Measurements from ENCODE around the gene COL4A2. TPM values are rescaled to one million over a fixed set of nuclear protein-coding genes. Genes with fewer than 3 reads are reported as not detected.

The COL4A2 gene
- total RNA-seq, 2 donors from 2014 or later, result 0.84 TPM; not detected in 1

DNA sequence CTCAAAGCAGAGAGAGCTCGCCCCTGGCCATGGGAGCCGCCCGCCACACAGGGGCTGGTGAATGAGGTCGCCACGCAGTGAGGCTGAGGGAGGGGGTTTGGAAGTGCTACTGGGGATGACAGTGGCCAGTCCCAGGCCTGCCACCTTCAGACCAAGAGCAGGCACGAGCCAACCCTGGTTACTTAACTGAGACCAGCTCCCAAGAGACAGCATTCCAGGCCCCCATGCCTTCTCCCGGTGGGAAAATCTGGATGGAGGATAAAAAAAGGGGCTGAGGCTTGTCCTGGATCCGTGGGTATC lies 211.1 kb downstream of the COL4A2 start:
- Mint-ChIP-seq H3K9me3 (no peaks in the 10 kb centered on the region), H3K27ac (no peak overlapping the region), H3K36me3 (no peaks in the 10 kb centered on the region)
- no peak for ATAC-seq
- DNase-seq (ENCODE audit: low spot score in 2 of 2), result no peak

DNA sequence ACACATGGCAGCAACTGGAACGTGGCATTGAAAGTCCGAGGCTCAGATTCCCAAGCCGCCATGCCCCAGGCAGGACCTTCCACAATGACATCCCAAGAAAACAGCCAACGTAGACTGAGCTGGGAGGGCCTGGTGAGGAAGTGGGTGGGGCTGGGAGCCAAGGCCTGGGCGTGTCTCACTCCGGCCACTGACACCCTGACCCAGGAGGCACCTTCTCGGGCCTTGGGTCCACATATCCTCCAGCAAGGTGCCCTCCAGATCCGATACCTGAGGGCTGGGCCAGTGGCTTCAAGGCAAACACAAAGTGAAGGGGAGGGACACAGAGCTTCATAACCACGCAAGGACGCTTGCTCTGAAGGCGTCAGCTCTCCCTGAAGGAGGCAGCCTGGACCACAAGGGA lies 211.5 kb downstream of the COL4A2 start:
- Mint-ChIP-seq H3K36me3 (no peaks in the 10 kb centered on the region), H3K27ac (no peak overlapping the region), H3K9me3 (no peaks in the 10 kb centered on the region)
- DNase-seq (ENCODE audit: low spot score in 2 of 2), result no peak
- no peak for ATAC-seq

DNA sequence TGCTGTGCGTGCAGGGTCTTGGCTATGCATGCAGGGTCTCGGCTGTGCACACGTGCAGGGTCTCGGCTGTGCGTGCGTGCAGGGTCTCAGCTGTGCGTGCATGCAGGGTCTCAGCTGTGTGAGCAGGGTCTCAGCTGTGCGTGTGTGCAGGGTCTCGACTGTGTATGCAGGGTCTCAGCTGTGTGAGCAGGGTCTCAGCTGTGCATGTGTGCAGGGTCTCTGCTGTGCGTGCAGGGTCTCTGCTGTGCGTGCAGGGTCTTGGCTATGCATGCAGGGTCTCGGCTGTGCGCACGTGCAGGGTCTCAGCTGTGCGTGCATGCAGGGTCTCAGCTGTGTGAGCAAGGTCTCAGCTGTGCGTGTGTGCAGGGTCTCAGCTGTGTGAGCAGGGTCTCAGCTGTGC lies 212.0 kb downstream of the COL4A2 start:
- no peak overlapping the region for H3K27ac Mint-ChIP-seq
- H3K36me3 Mint-ChIP-seq, result no peaks in the 10 kb centered on the region
- H3K9me3 Mint-ChIP-seq, result no peaks in the 10 kb centered on the region
- DNase-seq (ENCODE audit: low spot score in 2 of 2) (no peak), ATAC-seq (no peak)

DNA sequence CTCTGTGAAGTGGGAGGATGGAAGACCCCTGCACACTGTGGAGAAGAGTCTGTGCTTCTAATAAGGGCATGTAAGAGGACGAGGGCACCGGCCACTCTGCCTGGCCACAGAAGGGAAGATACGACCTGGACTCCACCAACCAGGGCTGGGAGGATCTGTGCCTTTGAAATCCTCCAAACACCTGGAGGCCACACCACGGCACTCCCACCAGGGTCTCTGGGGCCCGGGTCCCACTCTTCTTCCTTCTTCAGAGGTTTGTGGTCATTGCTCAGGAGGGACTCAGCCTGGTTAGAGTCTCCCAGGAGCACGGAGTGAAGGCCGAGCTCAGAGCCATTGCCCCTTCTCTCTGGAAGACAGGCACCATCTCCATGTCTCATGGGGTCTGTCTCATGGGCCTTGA lies 212.4 kb downstream of the COL4A2 start:
- Mint-ChIP-seq H3K27ac (no peak overlapping the region), H3K36me3 (no peaks in the 10 kb centered on the region), H3K9me3 (no peaks in the 10 kb centered on the region)
- no peak for ATAC-seq
- no peak for DNase-seq (ENCODE audit: low spot score in 2 of 2)

DNA sequence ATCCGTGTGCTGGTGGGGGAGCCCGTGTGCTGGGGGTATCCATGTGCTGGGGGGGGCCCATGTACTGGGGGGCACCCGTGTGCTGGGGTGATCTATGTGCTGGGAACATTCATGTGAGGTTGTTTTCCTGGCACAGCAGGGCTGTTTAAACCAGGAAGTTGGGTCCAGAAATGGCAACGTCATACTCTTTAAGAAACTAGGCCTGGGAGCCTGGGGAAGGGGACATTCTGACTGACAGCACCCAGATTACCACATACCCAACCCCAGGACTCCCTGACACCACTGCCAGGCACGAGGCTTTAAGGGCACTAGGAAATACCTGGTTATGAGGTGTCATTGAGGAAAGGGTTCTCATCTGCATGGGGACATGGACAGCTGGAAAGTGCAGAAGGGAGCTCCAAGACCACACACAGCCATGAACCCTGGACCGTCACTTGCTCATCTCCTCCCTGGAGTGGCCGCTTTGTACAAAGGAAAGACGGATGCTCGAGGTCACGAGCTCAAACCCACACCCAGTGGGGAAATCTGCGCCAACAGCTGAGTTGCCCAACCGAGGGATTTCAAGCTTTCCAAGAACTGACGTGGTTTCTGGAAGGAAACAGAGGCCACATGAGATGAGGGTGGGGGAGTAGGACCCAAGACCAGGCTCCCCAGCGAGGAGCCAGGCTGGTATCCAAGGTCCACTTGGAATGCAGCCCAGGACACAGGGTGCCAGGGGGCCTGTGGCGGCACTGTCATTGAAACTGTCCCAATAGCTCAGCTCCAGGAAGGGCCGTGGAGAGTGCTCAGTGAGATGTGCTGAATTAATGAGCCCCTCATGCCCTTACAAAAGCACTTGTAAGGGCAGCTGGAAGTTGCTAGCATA lies 213.6 kb downstream of the COL4A2 start:
- no peak for DNase-seq (ENCODE audit: low spot score in 2 of 2)
- H3K36me3 Mint-ChIP-seq, result no peaks in the 10 kb centered on the region
- peak overlapping the region in 1 of 2 donors; percentile 9 for H3K27ac Mint-ChIP-seq
- ATAC-seq, result no peak
- H3K9me3 Mint-ChIP-seq, result no peaks in the 10 kb centered on the region

DNA sequence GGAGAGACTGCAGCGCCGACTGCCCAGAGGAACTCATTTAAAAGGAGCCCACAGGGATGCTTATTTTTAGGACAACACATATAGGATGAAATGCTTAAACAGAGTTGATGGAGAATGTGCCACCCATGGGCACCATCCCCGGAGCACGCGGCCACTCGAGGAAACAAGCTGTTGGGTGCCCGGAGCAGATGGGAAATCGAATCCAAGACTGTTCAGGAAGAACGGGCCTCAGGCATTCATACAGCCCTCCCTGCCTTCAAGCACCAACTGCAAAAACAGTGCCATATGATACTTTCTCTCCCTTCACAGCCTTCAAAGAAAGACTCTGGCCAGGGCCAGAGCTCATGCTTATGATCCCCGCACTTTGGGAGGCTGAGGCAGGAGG lies 214.2 kb downstream of the COL4A2 start:
- Mint-ChIP-seq H3K9me3 (no peaks in the 10 kb centered on the region), H3K36me3 (no peaks in the 10 kb centered on the region), H3K27ac (no peak overlapping the region)
- no peak for ATAC-seq
- no peak for DNase-seq (ENCODE audit: low spot score in 2 of 2)

DNA sequence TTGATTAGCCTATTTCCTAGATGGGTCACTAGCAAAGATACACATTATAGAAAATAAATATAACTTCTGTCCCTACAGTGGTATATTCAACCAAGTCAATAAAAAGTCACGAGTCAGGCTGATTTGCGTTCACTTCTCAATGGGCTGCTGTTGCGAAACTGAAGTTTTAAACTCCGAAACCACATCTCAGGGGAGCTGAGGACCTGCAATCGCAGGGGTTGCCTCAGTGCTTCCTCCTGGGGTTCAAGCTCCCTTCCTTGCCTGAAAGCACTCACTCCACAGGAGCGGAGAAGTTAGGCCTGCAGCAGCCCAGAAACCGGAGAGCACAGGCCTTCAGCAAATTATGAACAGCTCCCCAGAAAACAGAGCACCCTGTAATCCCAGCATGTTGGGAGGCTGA lies 214.9 kb downstream of the COL4A2 start:
- Mint-ChIP-seq H3K36me3 (no peaks in the 10 kb centered on the region), H3K27ac (no peak overlapping the region), H3K9me3 (no peaks in the 10 kb centered on the region)
- DNase-seq (ENCODE audit: low spot score in 2 of 2) (no peak), ATAC-seq (no peak)

DNA sequence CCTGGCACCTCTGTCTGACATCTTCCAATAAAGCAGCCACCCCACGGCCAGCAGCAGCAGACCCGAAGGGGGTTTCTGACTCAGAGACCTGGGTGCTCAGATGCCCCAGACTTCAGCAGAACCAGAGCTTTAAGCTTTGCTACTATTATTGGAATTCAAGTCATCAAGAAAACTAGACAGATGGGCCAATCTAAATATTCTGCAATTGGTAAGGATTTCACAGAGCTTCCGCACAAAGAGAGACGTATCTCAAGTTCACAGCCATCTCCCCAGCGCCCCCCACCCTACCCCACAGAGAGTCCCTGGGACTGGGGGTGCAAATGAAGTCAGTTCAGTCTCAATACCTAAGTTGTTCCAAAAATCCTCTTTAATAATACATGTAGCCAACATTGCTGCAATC lies 215.6 kb downstream of the COL4A2 start:
- DNase-seq (ENCODE audit: low spot score in 2 of 2) (no peak), ATAC-seq (no peak)
- Mint-ChIP-seq H3K9me3 (no peaks in the 10 kb centered on the region), H3K27ac (no peak overlapping the region), H3K36me3 (no peaks in the 10 kb centered on the region)

DNA sequence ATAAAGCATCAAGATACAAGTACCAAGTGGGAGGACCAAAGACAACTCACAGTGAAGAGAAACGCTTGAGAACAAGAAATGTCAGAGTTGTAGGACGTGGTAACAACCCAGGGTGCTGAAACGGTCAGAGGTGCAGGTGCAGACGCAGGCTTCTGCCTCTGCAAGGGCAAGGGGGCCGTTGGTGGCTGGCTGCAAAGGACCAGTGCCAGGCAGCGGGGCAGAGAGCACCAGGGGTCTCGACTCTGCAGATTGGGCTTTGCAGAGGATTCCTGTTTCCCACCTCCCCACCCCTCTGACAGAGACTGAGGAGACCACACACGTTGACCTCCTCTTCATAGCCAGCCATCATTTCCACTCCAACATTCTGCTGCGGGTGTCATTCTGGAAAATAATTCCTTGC lies 216.1 kb downstream of the COL4A2 start:
- no peaks in the 10 kb centered on the region for H3K36me3 Mint-ChIP-seq
- no peak overlapping the region for H3K27ac Mint-ChIP-seq
- H3K9me3 Mint-ChIP-seq, result no peaks in the 10 kb centered on the region
- ATAC-seq (no peak), DNase-seq (ENCODE audit: low spot score in 2 of 2) (no peak)

DNA sequence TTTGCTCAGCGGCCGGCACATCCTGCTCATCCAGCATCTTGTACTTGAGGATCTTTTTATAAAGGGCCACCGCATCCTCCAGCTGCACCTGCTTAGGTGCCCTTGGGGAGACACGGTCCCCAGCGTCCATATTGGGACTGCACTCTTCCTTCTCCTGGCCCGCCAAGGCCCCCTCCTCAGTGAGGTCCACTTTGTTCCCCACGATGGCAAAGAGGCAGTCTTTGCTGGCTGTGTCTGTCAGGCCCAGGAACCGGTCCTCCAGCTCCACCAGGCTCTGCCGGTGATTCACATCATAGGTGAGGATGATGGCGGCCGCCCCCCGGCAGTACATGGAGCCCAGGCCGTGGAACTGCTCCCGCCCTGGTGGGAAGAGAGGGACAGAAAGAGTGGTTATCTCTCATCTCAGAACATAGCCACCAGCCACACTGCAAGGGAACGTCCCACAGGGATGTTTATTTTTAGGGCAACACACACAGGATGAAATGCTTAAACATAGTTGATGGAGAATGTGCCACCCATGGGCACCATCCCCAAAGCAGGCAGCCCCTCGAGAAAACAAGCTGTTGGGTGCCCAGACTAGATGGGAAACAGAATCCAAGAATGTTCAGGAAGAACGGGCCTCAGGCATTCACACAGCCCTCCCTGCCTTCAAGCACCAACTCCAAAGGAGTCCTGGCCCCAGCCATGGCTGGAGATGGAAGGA lies 216.9 kb downstream of the COL4A2 start:
- ATAC-seq, result no peak

DNA sequence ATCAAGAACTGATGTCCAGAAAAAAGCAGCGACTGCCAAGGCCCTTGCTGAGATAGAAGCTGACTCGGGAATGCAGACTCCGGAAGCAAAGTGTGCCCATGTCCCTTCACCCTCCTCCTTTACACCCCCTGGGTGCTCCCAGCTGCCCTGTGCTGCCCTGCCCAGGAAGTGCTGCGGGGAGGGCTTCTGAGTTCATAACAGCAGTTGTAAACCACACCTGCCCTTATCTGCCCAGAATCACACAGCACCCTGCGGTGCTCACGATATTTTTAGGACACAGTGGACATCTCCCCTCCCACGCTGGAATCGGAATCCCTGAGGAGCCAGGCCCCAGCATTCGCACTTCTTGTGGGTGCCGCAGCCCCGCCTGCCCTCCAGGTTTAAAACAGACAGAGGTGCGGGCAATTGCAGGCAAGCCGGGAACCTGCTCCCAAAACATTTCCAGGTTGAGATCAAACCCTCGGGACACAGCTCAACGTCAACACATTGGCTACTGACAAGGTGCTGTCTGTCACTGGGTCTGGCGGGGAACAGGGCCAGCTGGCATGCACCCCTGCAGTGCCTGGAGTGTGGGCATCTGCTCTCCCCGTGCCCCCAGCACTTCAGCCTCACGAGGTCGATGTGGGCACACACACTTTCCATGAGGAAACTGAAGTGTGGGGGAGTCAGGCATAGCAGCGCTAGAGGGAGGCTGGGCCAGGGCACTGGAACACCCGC lies 217.6 kb downstream of the COL4A2 start:
- Mint-ChIP-seq H3K9me3 (no peaks in the 10 kb centered on the region), H3K36me3 (no peaks in the 10 kb centered on the region), H3K27ac (peak overlapping the region in 1 of 2 donors; percentile 44)
- no peak for DNase-seq (ENCODE audit: low spot score in 2 of 2)
- peak in 1 of 2 donors; percentile 65 for ATAC-seq

More for the DNA sequence above, 216.9 kb downstream of the COL4A2 start:
- H3K36me3 Mint-ChIP-seq, result no peaks in the 10 kb centered on the region
- DNase-seq (ENCODE audit: low spot score in 2 of 2), result no peak
- no peaks in the 10 kb centered on the region for H3K9me3 Mint-ChIP-seq
- peak overlapping the region in 1 of 2 donors; percentile 41 for H3K27ac Mint-ChIP-seq

DNA sequence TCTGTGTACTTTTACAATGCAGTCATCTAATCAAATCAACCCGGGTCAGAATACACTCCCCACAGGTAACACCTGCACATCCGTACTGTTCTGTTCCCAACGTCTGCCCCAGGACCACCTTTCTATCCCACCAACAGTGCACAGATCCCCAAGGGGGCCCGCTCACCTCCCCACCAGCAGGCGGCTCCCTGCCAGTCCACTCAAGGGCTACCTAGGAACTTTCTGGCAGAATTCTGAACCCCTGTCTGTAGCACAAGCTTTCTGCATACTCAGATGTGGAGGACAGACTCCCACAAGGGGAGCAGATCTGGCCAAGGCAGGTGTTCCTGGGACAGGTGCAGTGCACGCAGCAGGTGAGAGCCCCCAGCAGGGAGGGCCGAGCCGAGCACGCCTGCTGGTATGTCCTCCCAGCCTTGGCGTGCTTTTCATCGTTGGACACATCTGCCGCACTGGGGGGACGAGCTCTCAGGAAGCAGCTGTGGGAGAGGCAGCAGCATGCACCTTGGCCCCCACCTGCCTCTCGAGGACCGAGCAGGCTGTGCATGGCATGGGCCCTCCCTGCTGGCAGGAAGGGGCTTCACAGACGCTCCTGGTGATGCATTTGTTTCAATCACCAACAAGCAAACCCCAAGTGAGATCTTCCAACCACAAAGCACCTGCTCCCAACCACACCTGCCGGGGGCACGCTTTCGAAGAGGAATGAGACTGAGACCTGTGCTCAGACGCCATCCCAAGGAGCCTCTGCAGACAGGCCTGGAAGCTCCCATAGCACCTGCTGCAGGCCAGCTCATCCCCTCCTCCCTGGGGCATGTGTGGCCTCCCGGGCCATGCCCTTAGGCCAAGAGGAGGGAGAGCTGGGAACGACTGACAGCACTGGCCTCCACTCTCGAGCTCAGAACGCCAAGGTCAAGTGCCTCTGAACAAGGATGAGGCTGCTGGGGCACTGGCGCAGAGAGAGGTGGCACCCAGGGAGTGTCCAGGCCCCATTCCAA lies 218.5 kb downstream of the COL4A2 start:
- ATAC-seq, result peak; percentile 24 to 59
- Mint-ChIP-seq H3K36me3 (no peaks in the 10 kb centered on the region), H3K9me3 (no peaks in the 10 kb centered on the region), H3K27ac (no peak overlapping the region)
- peak in 1 of 2 donors; percentile 15 for DNase-seq (ENCODE audit: low spot score in 2 of 2)

DNA sequence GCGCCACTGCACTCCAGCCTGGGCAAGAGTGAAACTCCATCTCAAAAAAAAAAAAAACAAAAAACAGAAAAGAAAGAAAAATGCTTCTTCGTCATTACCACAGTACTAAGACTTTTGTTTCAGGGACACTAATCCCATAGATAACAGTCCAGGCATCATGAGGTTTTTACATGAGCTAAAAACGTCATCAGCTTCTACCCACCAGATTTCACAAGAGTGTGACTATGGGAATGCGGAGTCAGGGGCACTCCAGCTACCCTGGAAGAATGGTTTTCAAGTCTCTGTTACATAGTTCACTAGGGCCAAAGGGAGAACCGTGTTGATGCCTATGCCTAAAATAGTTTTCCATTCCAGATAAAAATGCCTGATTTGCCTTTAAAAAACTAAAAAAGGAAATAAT lies 221.3 kb downstream of the COL4A2 start:
- Mint-ChIP-seq H3K9me3 (no peaks in the 10 kb centered on the region), H3K36me3 (no peaks in the 10 kb centered on the region), H3K27ac (no peak overlapping the region)
- ATAC-seq (no peak), DNase-seq (ENCODE audit: low spot score in 2 of 2) (no peak)

DNA sequence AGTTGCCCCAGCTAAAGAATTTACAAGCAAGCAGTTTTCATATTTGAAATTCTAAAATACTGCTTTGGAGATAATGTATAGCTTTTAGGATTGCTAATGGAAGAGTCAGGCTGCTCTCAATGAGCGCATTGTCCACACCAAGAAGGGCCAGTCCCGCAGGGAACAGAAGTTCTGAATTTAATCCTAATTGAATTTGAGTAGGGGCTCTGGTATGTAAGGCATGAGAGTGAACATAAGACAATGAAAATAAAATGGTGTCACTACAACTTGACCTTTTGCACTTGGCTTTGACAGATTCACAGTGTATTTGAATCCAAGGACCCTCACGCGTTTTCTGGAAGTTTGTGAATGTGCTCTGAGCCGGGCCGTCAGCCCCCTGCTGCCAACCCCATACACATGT lies 221.8 kb downstream of the COL4A2 start:
- DNase-seq (ENCODE audit: low spot score in 2 of 2) (no peak), ATAC-seq (no peak)
- H3K27ac Mint-ChIP-seq, result no peak overlapping the region
- H3K9me3 Mint-ChIP-seq, result no peaks in the 10 kb centered on the region
- H3K36me3 Mint-ChIP-seq, result no peaks in the 10 kb centered on the region

DNA sequence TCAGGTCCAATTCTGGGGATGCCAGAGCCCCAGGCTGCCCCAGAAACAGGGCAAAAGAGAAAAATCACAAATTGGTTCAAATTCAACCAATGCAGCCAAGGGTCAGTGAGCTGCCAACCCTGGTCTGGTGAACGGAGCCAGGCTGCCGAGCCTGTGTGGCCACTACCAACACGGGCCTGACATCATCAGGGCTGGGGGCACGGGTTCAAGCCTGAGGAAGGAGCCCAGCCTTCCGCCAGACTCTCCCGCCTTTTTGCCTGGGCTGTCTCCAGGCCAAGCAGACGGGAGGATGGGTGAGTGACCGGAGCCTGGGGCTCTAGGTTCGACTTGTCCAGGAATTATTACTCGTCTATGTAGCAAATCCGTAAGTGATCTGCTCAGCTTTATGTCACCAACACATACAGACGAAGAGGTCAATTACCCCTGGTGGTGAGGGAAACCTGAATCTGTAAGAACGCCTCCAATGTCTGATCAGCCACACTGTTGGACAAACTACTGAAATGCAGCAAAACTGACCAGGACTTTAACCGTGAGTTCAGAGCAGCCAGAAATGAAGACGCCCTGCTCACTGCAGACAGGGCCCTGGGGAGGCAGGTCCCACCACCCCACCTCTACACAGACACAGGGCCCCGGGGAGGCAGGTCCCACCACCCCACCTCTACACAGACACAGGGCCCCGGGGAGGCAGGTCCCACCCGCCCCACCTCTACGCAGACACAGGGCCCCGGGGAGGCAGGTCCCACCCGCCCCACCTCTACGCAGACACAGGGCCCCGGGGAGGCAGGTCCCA lies 222.6 kb downstream of the COL4A2 start:
- Mint-ChIP-seq H3K9me3 (no peaks in the 10 kb centered on the region), H3K36me3 (no peaks in the 10 kb centered on the region), H3K27ac (no peak overlapping the region)
- DNase-seq (ENCODE audit: low spot score in 2 of 2) (no peak), ATAC-seq (no peak)

DNA sequence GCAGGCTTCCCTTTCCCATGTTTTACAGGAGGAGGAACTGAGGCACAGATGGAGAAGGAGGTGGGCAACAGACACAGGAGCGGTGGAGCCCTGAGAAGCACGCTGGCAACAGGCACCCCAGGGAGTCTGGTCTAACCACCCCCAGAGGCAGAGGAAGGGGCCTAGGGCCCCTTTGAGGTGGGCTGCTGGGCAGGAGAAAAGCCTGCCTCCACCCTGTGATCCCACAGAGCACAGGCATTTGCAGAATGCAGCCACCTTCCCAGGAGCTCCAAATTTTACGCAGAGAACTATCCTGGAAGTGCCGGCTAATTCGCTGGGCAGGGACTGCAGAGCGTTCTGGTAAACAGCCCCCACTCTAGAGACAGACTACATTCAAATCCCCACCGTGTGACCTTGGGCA lies 224.0 kb downstream of the COL4A2 start:
- no peak for DNase-seq (ENCODE audit: low spot score in 2 of 2)
- H3K36me3 Mint-ChIP-seq, result no peaks in the 10 kb centered on the region
- H3K9me3 Mint-ChIP-seq, result no peaks in the 10 kb centered on the region
- ATAC-seq, result no peak
- no peak overlapping the region for H3K27ac Mint-ChIP-seq

All from activated naive CD4-positive, alpha-beta T cell treated with anti-CD3 and anti-CD28 coated beads, Interleukin-2, amount 50 U/mL, for 72 hours (primary cell).